ENCODE measurements around the gene ADCYAP1R1. TPM values are rescaled to one million over a fixed set of nuclear protein-coding genes. Genes with fewer than 3 reads are reported as not detected.

The ADCYAP1R1 gene
- total RNA-seq, 5 donors from 2014 or later (not counting 1 experiment from before 2014, with no cell fraction given), result not detected

DNA sequence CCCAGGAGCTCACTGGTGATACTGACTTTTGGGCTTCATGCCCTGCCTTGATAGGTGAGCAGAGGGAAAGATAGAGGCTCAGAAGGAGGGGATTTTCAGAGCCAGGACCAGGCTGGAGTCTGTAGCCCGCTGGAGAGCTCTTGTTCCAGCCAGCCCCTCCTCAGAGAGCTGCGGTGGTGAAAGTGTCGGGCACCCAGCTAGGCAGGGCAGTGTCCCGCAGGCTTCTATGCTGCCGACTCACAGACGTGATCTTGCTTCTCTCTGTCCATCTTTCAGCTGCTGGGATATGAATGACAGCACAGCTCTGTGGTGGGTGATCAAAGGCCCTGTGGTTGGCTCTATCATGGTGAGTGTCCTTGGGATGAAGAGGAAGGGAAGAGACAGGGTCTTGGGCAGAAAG, 35.2 kb downstream of the ADCYAP1R1 start:
- no peaks in the 10 kb centered on the region for H3K9me3 ChIP-seq
- Mint-ChIP-seq H3K4me1 (peaks cover 0 to 2% (median 0%) of the 10 kb centered on the region in 3 donors), H3K36me3 (no peaks in the 10 kb centered on the region), H3K9me3 (no peaks in the 10 kb centered on the region), H3K27me3 (peaks cover 2 to 15% of the 10 kb centered on the region in 2 donors), H3K27ac (no peak overlapping the region), H3K4me3 (no peak overlapping the region)
- ATAC-seq (replicated peaks in 1 of 4), result no peak
- no peaks in the 10 kb centered on the region for H3K36me3 ChIP-seq (ENCODE audit: control insufficient read depth in 2 of 2, extremely low read depth in 1 of 2, insufficient read depth in 1 of 2, low read length in 1 of 2)
- H3K27me3 ChIP-seq (replicated peaks in 1 of 2; ENCODE audit: control insufficient read depth in 2 of 2, extremely low read depth in 1 of 2, insufficient read depth in 2 of 2, low read length in 1 of 2), result peaks cover 0 to 4% of the 10 kb centered on the region in 2 experiments
- H3K4me3 ChIP-seq (ENCODE audit: control insufficient read depth in 1 of 2, extremely low read depth in 1 of 2, low read length in 1 of 2), result no peak overlapping the region
- ChIA-PET POLR2A (no interaction called here), CTCF (interaction anchor here in 1 of 2 donors (0.5 kb wide), 1 partner anchor 104 kb away, joined by 3 read pairs; no protein-coding TSS in a partner anchor)
- no peaks in the 10 kb centered on the region for H3K4me1 ChIP-seq (ENCODE audit: control insufficient read depth in 1 of 2, extremely low read depth in 1 of 2, insufficient read depth in 2 of 2, low read length in 2 of 2)
- no peak overlapping the region for H3K27ac ChIP-seq (ENCODE audit: low read length)
- 82% methylated on average over 6 of the region's 6 CpGs for WGBS (ENCODE audit: insufficient coverage)
- no peak for DNase-seq

DNA sequence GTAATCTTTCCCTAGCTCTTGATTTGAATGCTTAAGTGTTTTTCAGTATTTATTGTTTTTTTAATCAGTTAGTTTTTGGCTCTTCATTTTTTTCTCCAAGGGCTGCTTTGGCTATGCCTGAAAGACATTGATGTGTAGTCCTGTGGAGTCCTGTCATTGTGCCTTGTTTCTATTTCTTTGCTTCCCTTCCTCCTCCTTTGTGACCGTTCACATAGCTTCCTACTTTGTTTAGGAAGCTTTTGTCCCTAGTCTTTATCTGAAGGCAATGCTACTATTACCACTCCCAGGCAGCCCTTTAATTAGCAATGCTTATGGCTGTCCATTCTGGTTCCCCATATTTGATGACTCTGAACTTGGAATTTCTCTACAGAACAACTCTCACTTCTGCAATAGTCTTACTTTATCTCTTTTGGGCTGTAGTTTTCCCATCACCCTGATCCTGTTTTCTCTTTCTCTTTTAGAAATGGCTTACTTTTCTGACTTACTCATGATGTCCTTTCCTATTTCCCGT, 39.9 kb downstream of the ADCYAP1R1 start:
- no peaks in the 10 kb centered on the region for H3K9me3 Mint-ChIP-seq
- no peaks in the 10 kb centered on the region for H3K36me3 ChIP-seq (ENCODE audit: control insufficient read depth in 2 of 2, extremely low read depth in 1 of 2, insufficient read depth in 1 of 2, low read length in 1 of 2)
- no peak for ATAC-seq (replicated peaks in 1 of 4)
- no peaks in the 10 kb centered on the region for H3K4me1 Mint-ChIP-seq
- peaks cover 0 to 22% of the 10 kb centered on the region in 2 experiments for H3K27me3 ChIP-seq (replicated peaks in 1 of 2; ENCODE audit: control insufficient read depth in 2 of 2, extremely low read depth in 1 of 2, insufficient read depth in 2 of 2, low read length in 1 of 2)
- no peak overlapping the region for H3K4me3 Mint-ChIP-seq
- ChIA-PET POLR2A (no interaction called here), CTCF (no interaction called here)
- H3K27me3 Mint-ChIP-seq, result peaks cover 7 to 15% of the 10 kb centered on the region in 2 donors
- H3K4me1 ChIP-seq (ENCODE audit: control insufficient read depth in 1 of 2, extremely low read depth in 1 of 2, insufficient read depth in 2 of 2, low read length in 2 of 2), result no peaks in the 10 kb centered on the region
- H3K27ac ChIP-seq (ENCODE audit: low read length), result no peak overlapping the region
- no peak overlapping the region for H3K4me3 ChIP-seq (ENCODE audit: control insufficient read depth in 1 of 2, extremely low read depth in 1 of 2, low read length in 1 of 2)
- H3K27ac Mint-ChIP-seq, result no peak overlapping the region
- 33% methylated on average over 1 of the region's 2 CpGs for WGBS (ENCODE audit: insufficient coverage)
- no peaks in the 10 kb centered on the region for H3K36me3 Mint-ChIP-seq
- no peaks in the 10 kb centered on the region for H3K9me3 ChIP-seq
- DNase-seq, result no peak

DNA sequence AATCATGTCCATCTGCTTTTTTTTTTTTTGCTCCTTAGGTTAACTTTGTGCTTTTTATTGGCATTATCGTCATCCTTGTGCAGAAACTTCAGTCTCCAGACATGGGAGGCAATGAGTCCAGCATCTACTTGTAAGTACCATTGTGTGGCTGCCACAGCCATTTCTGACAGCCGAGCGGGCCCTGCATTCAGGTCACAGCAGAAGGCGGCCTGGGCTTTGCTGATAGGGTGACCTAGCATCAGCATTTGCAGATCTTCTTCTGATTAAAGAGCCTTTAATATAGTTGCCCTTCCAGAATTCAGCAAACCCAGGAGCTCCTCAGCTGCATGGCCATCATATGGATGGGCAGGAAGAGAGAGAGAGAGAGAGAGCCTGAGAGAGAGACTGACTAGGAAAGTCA, 40.5 kb downstream of the ADCYAP1R1 start:
- H3K9me3 ChIP-seq, result no peaks in the 10 kb centered on the region
- no peaks in the 10 kb centered on the region for H3K36me3 ChIP-seq (ENCODE audit: control insufficient read depth in 2 of 2, extremely low read depth in 1 of 2, insufficient read depth in 1 of 2, low read length in 1 of 2)
- WGBS (ENCODE audit: insufficient coverage), result 88% methylated on average over 1 of the region's 4 CpGs
- no peaks in the 10 kb centered on the region for H3K4me1 ChIP-seq (ENCODE audit: control insufficient read depth in 1 of 2, extremely low read depth in 1 of 2, insufficient read depth in 2 of 2, low read length in 2 of 2)
- no peak overlapping the region for H3K27ac Mint-ChIP-seq
- H3K9me3 Mint-ChIP-seq, result no peaks in the 10 kb centered on the region
- no peaks in the 10 kb centered on the region for H3K36me3 Mint-ChIP-seq
- H3K4me3 ChIP-seq (ENCODE audit: control insufficient read depth in 1 of 2, extremely low read depth in 1 of 2, low read length in 1 of 2), result no peak overlapping the region
- ATAC-seq (replicated peaks in 1 of 4), result no peak
- ChIA-PET CTCF (no interaction called here), POLR2A (no interaction called here)
- H3K27ac ChIP-seq (ENCODE audit: low read length), result no peak overlapping the region
- H3K27me3 ChIP-seq (replicated peaks in 1 of 2; ENCODE audit: control insufficient read depth in 2 of 2, extremely low read depth in 1 of 2, insufficient read depth in 2 of 2, low read length in 1 of 2), result peaks cover 0 to 22% of the 10 kb centered on the region in 2 experiments
- H3K27me3 Mint-ChIP-seq, result peaks cover 10 to 18% of the 10 kb centered on the region in 2 donors
- DNase-seq, result no peak
- no peaks in the 10 kb centered on the region for H3K4me1 Mint-ChIP-seq
- H3K4me3 Mint-ChIP-seq, result no peak overlapping the region

DNA sequence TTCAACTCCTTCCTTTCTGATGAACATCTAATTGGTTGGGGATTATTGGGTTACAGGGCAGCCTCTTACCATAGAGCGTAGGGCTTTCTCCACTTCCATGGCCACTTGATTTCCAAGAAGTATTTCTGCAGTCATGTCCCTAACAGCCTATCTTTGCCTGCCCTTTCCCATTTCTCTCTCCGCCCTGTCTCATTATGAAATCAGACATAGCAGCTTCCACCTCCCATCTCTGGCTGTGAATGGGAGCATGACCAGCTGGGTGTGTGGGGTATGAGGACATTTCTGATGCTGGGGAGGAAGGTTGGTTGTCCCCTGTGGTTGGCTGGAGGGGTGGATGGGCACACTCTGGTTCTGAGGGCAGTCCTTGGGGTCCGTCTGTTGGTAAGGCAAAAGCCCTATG, 41.2 kb downstream of the ADCYAP1R1 start:
- no peak for DNase-seq
- Mint-ChIP-seq H3K4me3 (no peak overlapping the region), H3K4me1 (no peaks in the 10 kb centered on the region), H3K9me3 (no peaks in the 10 kb centered on the region), H3K36me3 (no peaks in the 10 kb centered on the region), H3K27ac (no peak overlapping the region), H3K27me3 (peaks cover 10 to 18% of the 10 kb centered on the region in 2 donors)
- no peak overlapping the region for H3K4me3 ChIP-seq (ENCODE audit: control insufficient read depth in 1 of 2, extremely low read depth in 1 of 2, low read length in 1 of 2)
- no peaks in the 10 kb centered on the region for H3K9me3 ChIP-seq
- 46% methylated on average over 1 of the region's 3 CpGs for WGBS (ENCODE audit: insufficient coverage)
- no peak overlapping the region for H3K27ac ChIP-seq (ENCODE audit: low read length)
- H3K4me1 ChIP-seq (ENCODE audit: control insufficient read depth in 1 of 2, extremely low read depth in 1 of 2, insufficient read depth in 2 of 2, low read length in 2 of 2), result no peaks in the 10 kb centered on the region
- POLR2A ChIA-PET, result interaction anchor here in 1 of 2 donors (0.8 kb wide), 1 partner anchor 41 kb away, joined by 3 read pairs; no protein-coding TSS in a partner anchor
- CTCF ChIA-PET, result no interaction called here
- no peak for ATAC-seq (replicated peaks in 1 of 4)
- no peaks in the 10 kb centered on the region for H3K36me3 ChIP-seq (ENCODE audit: control insufficient read depth in 2 of 2, extremely low read depth in 1 of 2, insufficient read depth in 1 of 2, low read length in 1 of 2)
- H3K27me3 ChIP-seq (replicated peaks in 1 of 2; ENCODE audit: control insufficient read depth in 2 of 2, extremely low read depth in 1 of 2, insufficient read depth in 2 of 2, low read length in 1 of 2), result peaks cover 0 to 22% of the 10 kb centered on the region in 2 experiments

DNA sequence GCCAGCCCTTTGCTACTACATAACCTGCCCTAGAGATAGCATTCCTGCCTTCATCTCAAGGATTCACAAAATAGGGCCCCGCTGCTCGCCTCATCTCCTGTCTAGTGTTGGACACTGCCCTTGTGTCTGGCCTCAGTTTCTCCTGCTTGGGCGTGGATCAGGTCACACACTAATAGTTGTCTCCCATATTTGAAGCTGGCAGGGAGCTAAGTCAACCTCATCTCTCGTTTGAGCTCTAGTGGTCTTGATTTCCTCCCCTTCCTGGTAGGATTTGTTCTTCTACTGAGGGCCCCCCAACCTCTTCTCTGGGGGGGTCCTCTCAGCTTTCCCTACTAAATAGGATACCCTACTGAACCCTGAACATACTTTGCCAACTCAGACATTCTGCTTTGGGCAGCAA, 42.2 kb downstream of the ADCYAP1R1 start:
- H3K27ac Mint-ChIP-seq, result no peak overlapping the region
- H3K27me3 Mint-ChIP-seq, result peaks cover 10 to 18% of the 10 kb centered on the region in 2 donors
- peak in 1 of 35 experiments; percentile 10 for DNase-seq
- ChIA-PET CTCF (interaction anchor here in 1 of 2 donors (0.6 kb wide), 1 partner anchor 16 kb away, joined by 3 read pairs; no protein-coding TSS in a partner anchor), POLR2A (no interaction called here)
- WGBS (ENCODE audit: insufficient coverage), result 61% methylated on average over 3 of the region's 4 CpGs
- Histone ChIP-seq H3K36me3 (ENCODE audit: control insufficient read depth in 2 of 2, extremely low read depth in 1 of 2, insufficient read depth in 1 of 2, low read length in 1 of 2) (no peaks in the 10 kb centered on the region), H3K9me3 (no peaks in the 10 kb centered on the region), H3K27ac (ENCODE audit: low read length) (no peak overlapping the region), H3K4me3 (ENCODE audit: control insufficient read depth in 1 of 2, extremely low read depth in 1 of 2, low read length in 1 of 2) (no peak overlapping the region), H3K27me3 (replicated peaks in 1 of 2; ENCODE audit: control insufficient read depth in 2 of 2, extremely low read depth in 1 of 2, insufficient read depth in 2 of 2, low read length in 1 of 2) (peaks cover 0 to 22% of the 10 kb centered on the region in 2 experiments), H3K4me1 (ENCODE audit: control insufficient read depth in 1 of 2, extremely low read depth in 1 of 2, insufficient read depth in 2 of 2, low read length in 2 of 2) (no peaks in the 10 kb centered on the region)
- no peak overlapping the region for H3K4me3 Mint-ChIP-seq
- H3K9me3 Mint-ChIP-seq, result no peaks in the 10 kb centered on the region
- H3K36me3 Mint-ChIP-seq, result no peaks in the 10 kb centered on the region
- no peaks in the 10 kb centered on the region for H3K4me1 Mint-ChIP-seq
- ATAC-seq (replicated peaks in 1 of 4), result no peak

DNA sequence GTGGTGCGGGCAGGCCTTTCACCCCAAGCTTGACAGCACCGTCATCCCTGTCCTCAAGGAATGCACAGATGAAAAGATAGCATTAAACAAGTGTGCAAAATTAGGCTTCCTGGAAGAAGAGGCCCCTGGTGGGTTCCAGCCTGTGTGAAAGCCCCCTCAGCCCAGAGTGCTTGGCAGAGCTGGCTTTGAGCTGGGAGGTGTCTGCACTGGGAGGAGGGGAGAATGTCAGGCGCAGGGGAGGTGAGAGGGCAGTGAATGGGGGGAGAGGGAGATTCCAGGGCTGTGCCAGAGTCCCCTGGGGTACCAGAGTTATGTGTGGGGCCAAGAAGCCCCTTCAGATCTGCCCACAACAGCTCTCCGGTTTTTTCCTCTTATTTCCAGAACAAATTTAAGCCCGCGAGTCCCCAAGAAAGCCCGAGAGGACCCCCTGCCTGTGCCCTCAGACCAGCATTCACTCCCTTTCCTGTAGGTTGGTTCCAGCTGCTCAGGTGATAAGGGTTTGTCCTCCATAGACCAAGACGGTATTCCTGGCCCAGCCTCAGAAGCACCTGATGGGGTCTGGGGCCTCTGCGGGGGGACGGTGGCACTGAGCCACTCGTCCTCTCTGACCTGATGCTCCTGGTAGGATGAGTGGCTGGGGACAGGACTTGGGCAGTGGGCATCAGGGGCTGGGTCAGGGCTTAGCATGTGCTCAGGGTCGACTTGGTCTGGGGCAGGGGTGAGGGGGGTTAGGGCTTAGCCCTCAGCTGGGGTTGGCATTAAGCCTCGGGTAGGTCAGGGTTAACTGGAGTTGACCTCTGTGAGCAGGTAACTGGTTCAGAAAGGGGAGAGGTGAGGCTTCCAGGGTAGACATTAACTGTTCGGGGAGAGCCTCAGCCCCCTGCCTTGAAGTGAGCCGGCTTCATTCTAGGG, 43.4 kb downstream of the ADCYAP1R1 start:
- Mint-ChIP-seq H3K27ac (no peak overlapping the region), H3K36me3 (no peaks in the 10 kb centered on the region), H3K9me3 (no peaks in the 10 kb centered on the region), H3K27me3 (peaks cover 10 to 18% of the 10 kb centered on the region in 2 donors), H3K4me3 (no peak overlapping the region), H3K4me1 (no peaks in the 10 kb centered on the region)
- no peaks in the 10 kb centered on the region for H3K36me3 ChIP-seq (ENCODE audit: control insufficient read depth in 2 of 2, extremely low read depth in 1 of 2, insufficient read depth in 1 of 2, low read length in 1 of 2)
- DNase-seq, result peak in 1 of 35 experiments; percentile 13
- H3K4me1 ChIP-seq (ENCODE audit: control insufficient read depth in 1 of 2, extremely low read depth in 1 of 2, insufficient read depth in 2 of 2, low read length in 2 of 2), result no peaks in the 10 kb centered on the region
- H3K27ac ChIP-seq (ENCODE audit: low read length), result no peak overlapping the region
- H3K27me3 ChIP-seq (replicated peaks in 1 of 2; ENCODE audit: control insufficient read depth in 2 of 2, extremely low read depth in 1 of 2, insufficient read depth in 2 of 2, low read length in 1 of 2), result peaks cover 0 to 22% of the 10 kb centered on the region in 2 experiments
- ChIA-PET CTCF (interaction anchor here in 1 of 2 donors (1.2 kb wide), 1 partner anchor 39 kb away, joined by 4 read pairs; no protein-coding TSS in a partner anchor), POLR2A (no interaction called here)
- WGBS (ENCODE audit: insufficient coverage), result 76% methylated on average over 15 of the region's 15 CpGs
- H3K9me3 ChIP-seq, result no peaks in the 10 kb centered on the region
- H3K4me3 ChIP-seq (ENCODE audit: control insufficient read depth in 1 of 2, extremely low read depth in 1 of 2, low read length in 1 of 2), result no peak overlapping the region
- ATAC-seq (replicated peaks in 1 of 4), result no peak
